HepG2 (cell line): ENCODE measurements around the gene C1orf21.

ENCODE experiments used
- DNMT3B ChIP-seq: conservative IDR thresholded peaks from 2 replicates; pipeline ENCODE4 v1.6.1; 2016; ENCODE audit warnings: missing biosample characterization, control low read depth
- EZH2 ChIP-seq: conservative IDR thresholded peaks from 2 replicates; pipeline ENCODE4 v1.6.1; 2012; ENCODE audit warnings: mild to moderate bottlenecking, low read depth, low read length, moderate library complexity
- ZNF10 ChIP-seq: sonication (generic); formaldehyde crosslinking; IDR thresholded peaks from 2 replicates; pipeline ENCODE4 v1.4.0; 2020; ENCODE audit warnings: mild to moderate bottlenecking, low read depth, missing genetic modification reagents, borderline replicate concordance

DNA sequence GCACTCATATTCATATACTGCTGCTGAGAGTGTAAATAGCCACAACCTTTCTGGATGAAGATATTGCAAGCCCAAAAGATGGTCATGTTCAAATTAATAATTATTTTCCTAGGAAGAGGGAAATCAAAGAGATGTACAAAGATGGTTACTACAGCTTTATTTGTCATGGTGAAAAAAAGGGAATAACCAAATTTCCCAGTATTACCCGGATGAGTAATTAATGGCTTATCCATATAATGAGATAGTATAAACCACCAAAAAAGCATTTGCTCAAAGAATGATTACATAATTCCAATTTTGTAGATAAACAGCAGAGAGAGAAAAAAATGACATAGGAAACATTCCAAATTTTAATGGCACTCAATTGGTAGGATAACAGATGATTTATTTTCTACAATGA lies 165.6 kb downstream of the C1orf21 start:
- TF ChIP-seq EZH2 = no peak
- TF ChIP-seq ZNF10 (CRISPR knock-in tag) = no peak
- no peak for TF ChIP-seq DNMT3B (CRISPR knock-in tag)
